HG03159 (cell line): Measurements from ENCODE around the gene SH3PXD2A.

Source experiments
- ATAC-seq: cut with Tn5 transposase; IDR thresholded peaks from one replicate; pipeline ENCODE4 v1.9.1; 2021; ENCODE audit warnings: mild to moderate bottlenecking, moderate library complexity; ENCODE audit not compliant: unreplicated experiment

SH3PXD2A gene

DNA sequence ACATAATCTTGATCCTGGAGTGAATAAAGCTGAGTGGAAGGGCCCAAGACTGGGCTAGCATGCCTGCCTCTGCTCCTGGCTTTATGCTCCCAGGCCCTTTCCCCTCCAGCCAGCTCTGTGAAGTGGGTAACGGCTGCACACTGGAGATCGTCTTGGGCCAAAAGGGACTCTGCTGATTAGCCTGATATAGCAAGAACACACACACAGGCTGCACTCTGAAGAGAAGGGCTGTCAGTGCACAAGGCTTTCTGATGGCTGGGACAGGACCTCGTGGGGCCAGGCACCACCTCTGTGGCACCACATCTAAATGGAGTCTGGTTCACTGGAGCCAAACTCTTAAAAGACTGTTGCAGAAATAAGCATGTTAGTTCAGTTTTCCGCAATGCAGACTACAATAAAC lies 200.5 kb downstream of the SH3PXD2A start:
- no peak for ATAC-seq

DNA sequence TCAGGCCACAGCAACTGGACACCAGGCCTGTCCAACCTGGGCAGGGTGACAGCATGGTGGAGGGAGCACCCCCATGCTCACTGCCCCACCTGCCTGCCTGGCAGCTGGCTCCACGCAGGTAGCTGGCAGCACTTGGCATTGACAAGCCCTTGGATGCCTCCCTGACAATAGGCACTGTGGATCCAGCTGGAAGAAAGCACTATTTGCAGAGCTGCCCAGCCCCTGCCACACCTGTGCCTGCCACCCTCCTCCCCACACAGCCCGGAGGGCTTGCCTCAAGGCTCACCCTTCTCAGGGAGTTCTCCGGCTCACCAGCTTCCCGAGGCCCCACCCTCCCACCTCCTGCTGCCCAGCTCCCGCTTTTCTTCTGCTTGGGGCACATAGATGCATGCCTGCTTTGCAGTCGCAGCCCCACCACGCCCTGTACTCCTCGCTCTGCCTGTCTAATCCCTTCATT lies 201.8 kb downstream of the SH3PXD2A start:
- ATAC-seq = no peak

DNA sequence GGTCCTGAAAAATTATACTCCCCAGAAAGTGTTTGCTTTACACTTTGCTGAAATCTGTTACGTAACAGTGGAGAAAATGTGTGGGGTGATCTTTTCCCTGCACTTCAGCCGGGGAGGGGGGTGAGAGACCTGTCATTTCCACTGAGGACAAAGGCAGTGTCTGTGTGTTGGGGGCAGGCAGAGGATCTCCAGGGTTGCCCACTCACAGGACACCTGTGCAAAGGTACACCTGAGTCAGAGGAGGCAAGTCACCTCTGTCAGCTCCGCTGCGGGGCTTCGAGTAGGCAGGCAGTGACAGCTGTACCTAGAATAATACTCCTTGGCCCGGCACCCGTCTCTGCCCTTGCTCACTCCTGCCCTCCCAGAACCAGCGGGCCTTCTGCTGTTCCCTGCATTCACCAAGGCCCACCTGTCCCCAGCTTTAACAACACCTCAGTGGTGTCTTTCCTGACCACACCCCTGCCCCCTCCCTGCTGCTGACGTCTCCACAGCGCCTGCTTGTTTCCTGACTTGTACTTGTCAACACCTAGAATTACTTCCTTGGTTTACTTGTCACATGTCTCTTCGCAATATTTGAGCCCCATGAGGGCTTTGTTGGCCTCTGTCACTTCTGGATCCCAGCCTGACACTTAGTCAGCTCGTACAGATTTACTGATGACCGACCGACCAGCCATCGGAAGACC lies 202.6 kb downstream of the SH3PXD2A start:
- ATAC-seq = no peak

DNA sequence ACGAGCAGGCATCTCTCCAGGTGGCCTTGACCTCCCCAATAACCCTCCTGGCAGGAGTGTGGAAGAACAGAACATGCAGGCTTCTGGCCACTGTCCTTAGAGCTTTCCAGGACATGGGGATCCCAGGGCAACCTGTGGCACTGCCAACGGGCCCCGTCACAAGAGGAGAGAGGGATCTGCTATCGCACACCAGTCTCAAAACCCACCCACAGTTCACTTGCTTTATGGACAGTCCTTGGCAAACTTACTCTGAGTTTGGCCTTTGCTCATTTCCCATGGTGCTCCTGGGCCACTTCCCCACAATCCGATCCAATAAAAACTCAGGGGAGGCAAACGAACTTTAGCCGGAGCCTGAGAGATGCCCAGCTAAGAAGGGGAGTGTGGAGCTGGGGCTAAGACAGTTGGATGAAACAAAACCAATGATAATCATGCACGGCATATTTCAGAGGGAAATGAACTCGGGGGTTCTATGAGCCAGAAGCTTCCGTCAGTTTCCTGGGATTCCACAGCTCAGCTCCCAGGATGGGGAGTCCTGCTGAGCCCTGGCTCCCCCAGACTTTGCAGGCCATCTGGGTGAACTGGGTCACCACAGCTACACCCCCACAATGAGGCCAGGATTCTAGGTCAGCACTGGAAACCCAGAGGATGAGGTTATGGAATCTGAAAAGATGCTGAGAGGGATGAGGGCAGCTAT lies 203.4 kb downstream of the SH3PXD2A start:
- ATAC-seq = no peak

DNA sequence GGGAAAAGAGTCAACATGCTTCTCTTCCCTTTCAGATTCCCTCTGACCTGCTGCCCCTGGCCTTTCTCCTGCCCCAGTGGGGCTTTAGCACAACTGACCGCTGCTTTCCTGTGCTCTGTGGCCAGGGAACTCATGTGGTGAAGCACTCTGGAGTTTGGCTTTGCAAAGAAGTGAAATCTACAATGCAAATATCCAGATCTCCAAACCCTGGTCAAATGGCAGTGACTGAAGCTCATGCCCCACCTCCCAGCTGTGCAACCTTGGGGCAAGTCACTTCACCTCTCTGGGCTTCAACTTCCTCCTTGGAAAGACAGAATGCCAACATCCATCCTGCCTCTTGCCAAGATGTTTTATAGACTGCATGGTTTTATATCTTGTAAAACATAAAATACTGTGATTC lies 204.0 kb downstream of the SH3PXD2A start:
- no peak for ATAC-seq

DNA sequence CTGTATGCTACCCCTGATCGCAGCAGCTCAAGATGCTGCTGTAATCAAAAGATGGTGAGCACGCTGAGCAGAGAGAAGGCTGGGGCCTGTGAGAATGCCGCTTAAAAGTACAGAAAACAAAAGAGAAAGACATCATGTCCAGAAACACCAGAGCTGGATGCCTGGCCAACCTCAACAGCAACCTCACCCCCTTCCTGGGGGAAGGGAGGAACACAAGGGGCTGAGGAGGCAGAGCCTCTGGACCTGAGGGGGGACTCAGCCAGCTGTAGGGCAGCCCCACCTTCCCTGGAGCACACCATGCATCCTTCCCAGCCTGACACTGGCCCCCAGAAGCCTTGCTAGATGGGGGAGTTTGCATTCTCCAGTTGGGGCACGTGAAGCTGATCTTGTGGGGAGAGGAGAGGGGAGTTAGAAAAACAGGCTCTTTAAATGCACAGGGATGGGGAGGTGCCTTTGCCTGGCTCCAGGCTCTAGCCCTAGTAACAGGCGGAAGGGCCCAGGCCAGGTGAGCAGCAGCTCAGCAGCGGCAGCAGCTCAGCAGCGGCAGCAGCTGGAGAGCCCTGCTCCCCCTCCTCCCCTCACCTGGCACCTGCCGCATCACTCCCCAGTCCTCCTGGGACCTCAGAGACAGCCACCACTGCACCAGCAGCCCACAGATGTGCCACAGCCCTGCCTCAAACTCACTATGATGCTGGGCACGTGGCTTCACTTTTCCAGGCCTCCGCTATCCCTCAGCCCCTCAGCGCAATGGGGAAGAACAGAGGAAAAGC lies 205.5 kb downstream of the SH3PXD2A start:
- no peak for ATAC-seq

DNA sequence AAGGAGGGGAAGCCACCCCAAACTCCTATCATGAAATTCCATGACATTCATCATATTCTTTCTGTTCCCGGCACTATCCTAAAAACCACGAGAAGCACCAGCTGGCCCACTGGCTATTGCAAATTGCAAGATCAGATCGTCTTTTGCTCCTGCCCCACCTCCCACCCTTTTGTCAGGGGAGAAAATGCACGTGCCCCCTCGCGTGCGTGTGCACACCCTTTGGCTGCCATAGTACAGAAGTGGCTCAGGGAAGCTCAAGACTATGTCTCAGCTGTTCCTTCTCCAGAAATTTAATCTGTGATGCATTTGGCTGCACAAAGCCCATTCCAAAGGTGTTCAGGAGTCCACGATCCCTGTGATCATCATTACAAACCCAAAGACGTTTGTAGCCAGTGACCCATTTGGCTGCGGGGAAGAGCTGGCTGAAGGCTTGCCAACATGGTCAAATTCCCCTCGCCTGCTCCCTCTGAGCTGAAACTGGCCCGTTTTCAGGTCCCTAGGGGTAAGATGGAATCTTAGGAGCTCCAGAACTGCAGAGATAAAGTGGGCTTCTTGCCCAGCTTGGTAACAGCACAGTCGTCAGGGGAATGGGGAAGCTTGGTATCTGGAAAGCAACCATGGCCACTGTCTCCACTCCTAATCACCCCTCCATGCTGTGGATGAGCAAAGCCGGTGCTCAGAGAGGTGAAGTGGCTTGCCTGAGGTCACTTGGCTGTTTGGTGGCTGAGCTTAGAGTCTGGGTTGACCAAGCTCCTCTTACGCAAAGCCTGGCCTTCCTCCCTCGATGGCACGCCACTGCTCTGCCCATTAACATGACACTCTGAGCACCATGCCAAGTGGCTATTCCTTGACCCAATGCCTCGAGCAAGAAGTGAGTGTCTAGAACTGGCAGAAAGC lies 206.5 kb downstream of the SH3PXD2A start:
- no peak for ATAC-seq

DNA sequence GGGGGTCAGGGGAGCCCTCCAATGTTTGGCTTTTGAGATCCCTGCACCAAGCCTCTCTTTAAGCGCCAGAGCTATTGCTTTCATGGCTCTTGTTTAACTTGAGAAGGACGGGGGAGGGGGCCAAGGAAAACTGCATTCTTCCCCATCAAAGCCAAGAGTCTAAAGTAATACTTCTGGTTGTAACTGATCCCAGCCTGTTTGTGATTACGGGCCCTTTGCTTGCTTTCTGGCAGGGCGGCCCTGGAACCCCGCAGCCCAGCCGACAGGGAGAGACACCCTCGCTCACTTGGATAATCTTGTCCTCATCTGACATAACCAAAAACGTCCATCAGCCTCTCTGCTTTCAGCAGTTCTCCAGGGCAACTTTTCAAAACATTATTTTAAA lies 207.1 kb downstream of the SH3PXD2A start:
- no peak for ATAC-seq

DNA sequence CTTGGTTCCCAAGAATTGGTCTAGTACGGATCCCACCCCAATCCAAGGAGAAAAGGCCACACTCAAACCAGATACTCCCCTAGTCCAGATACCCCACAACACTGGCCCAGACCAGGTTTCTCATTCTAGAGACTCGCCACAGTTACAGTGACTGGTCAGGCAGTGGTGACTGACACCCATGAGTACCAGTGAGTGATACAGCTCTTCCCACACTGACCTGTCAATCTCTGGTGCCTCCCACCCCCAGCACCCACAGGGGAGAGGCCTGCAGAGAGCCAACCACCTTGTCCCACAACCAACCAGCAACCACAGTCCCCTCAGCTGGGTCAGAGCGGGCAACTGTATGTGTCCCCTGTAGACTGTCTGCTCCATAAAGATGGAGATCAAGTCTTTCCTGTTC lies 209.1 kb downstream of the SH3PXD2A start:
- ATAC-seq = no peak

DNA sequence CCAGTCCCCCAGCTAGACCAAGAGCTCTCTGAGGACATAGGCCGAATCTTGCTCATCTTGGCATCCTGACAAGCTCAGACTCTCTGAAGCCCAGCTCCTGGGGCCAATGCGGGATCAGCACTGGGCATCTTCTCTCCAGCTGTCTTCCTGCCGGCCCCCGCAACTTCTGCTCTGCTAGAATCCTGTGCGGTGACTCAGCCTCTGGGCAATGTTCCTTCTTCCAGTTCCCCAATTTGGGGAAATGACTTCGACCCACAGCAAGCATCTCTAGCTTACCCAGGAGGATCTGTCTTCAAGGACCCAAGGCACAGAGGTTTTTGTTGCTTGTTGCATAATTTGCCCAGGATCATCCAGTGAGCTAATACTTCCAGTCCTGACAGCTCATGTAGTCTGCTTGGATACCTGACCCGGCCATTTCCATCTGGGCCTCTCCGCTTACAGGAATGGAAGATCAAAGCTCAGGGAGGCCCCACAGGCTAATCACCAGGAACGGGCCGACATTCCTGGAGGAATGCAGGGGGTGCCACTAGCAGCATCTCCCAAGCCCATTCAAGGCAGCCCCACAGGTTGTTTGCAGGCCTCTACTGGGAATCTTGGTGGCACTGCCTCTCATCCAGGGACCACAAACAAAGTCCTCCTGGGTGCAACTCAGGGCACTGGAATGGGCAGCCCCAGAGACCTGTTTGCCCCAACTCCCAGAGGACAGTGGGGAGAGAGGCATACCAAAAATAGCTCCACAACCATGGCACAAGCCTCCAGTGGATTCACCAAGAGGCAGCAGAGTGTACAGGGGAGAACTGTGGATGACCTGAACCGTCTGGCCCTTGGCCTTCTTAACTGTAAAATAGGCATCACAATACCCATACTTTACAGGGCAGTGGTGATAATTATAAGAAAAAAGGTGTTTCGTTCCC lies 210.0 kb downstream of the SH3PXD2A start:
- ATAC-seq = no peak

DNA sequence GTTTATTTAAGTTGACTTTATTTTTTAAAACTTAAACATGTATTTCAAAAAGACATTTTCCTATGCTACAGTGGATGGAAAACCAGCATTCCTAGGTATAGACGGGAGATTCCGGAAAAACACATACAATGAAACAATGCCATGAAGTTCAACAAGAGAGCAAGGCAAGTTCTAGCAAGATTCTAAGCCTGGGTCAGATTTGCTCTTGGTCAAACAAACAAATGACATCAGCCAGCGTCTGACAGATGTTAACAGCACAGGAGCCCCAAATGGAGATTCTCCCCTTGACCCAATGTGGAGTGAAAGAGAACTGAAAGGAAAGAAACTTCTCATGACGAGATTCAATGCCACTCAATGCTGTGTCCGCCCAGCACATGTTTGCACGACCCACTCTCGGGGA lies 212.0 kb downstream of the SH3PXD2A start:
- ATAC-seq = no peak

DNA sequence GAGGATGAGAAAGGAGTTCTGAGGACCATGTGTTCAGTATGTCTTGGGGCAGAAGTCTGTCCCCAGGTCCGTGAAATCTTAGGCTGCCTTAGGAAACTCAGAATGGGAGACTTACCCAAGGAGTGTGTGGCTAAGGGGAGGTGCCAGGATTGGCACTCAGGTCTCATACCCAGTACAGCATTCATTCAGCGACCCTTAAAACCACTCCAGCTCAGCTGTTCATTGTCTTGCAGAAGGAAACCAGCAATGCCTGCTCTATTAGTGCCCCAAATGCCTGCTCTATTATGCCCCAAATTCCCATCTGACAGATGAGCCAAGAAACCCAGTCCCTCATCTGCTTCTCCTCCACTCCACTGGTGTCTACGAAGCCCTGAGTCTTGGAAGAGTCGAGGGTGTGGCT lies 214.1 kb downstream of the SH3PXD2A start:
- no peak for ATAC-seq

DNA sequence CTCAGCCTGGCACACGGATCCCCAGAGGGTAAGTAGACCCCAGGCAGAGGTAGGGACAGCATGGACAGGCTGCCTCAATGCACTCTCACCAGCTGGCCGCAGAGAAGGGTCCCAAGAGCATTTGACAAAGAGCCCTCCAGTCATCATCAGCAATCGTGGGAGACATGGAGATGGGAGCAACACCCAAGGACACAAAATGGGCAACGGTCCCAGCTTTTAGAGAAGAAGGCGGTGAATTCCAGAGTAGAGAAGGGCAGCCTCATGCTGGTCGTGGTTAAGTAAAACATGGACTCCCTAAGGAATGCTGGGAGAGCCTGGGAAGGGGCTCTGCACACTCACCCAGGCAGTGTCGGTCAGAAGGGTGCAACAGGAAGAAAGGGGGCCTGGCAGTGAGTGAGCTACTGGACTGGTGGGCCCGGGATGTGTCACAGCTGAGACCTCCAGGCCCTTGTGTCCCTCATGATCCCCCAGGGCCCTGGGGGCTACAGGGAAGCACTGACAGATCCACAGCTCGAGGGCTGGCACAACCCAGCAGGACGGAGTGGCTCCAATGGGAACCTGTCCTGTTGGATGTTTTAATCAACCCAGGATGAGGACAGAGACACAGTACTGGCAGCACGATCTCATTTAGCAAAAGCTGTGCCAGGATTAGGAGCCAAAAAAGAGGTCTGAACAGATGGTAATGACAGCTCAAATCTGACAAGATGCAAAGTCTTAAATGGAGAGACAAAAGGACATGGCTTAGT lies 214.8 kb downstream of the SH3PXD2A start:
- ATAC-seq = no peak

DNA sequence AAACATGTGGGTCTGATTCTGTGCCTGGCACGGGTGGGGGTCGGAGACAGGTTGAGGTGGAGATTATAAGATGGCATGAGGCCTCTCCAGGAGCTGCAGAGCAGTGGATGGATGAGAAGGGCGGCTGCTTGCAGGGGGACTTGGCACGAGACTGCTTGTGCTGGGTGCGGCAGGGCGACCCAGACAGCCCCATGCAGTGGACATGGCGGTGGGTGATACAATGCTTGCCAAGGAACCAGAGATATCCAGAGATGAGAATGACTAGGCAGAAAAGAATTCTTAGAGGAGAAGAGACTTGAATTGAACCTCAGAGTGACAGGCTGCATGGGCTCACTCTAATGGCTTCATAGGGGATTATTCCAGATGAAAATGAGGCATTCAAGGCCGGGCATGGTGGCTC lies 216.4 kb downstream of the SH3PXD2A start:
- ATAC-seq = no peak

DNA sequence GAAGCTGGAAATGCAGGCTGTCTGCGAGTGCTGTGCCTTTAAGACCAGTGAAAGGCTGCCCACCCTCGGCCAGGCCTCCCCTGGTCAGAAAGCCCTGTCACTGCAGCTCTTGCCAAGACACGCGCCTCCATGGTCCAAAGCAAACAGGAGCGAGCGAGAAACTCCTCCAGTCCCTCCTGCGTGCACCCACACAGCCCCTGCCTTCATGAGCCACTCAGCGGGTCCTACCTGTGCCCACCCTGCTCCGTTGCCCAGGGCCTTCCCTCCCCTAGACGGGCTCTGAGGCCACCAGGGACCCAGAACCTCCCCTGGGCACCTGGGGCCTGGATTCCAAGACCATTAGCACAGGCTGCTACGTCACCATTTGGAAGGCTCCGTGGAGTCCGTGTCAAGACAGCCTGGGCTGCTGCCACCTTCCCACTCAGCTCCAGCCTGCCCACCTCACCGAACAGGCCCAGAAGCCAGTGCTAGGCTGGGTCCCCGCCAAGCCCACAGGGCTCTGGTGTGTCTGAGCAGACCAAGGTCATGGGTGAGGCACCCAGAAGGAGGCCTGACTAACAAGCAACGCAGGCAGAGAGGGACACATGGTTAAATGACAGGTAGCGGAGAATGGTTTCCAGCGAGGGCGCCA lies 217.3 kb downstream of the SH3PXD2A start:
- ATAC-seq = no peak

DNA sequence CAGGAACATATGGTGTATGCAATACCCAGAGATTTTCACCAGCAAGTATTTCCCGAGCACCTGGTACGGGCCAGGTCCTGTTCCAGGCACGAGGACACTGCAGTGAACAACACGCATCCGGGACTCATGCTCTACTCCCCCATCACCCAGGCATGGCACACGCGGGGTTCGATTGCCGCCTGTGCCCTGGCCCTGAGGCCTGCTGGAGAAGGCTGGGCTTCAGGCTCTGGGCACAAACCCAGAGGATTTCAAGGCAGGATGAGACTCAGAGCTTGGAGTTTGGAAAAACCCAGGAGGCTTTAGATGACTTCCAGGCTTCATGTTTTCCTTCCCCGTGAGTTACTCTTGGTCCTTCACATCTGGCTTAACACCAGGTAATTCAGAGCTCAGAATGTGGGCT lies 218.4 kb downstream of the SH3PXD2A start:
- no peak for ATAC-seq

DNA sequence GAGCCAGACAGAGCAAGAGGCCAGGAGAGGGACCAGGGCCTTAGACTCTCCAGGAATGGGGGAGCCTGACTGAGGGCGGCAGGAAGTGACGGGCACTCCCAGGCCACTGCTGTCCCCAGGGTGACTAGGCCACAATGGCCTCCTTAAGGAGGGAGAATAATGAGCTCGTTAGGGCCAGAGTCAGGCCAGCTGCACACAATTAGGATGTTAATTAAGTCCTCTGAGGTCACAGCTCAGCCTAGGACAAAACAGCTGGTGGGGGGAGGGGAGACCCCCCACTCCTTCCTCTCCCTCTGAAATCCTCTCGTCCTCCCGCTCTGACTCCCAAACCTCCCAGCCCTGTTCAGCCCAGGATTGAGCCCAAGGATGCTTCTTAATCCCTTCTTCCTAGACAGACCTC lies 218.9 kb downstream of the SH3PXD2A start:
- ATAC-seq = no peak

DNA sequence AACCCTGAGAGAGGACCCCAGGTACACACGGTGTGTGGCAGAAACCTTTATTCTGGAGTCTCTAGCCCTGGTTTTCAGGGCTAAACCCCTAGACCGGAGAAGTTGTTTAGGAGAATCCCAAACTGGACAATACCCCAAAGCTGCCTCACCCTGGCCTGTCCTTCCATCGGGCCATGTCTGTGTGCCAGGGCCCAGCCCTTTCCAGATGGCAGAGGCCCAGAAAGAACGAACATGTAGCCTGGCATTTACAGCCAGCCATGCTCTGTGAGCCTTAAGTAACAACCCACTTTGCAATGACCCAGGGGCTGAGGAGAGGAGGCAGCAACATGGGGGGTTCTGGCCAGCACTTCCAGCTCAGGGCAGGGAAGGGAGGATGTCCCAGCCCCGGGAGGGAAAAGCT lies 219.8 kb downstream of the SH3PXD2A start:
- ATAC-seq = no peak

DNA sequence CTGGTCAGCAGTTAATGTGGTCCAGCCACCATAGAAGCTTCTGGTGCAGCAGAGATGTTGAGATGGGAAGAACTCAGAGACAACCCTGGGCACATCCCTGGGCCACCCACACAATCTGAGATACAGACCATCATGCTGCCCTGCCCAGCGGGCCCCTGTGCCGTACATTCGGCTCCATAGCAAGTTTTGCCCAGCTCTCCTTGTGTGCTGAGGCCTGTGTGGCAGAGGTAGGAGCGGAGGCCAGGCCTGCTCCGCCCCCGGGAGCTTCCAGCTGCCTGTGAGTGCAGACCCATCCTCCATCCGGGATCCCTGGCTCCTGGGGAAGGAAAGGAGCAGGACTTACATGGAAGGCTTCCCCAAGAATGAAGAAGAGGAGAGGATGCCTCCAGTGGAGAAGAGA lies 221.5 kb downstream of the SH3PXD2A start:
- ATAC-seq = no peak
